Right ventricle myocardium superior (tissue), 1 donor: ENCODE results near the gene ZBTB17. TPM values are rescaled to one million over a fixed set of nuclear protein-coding genes. Genes with fewer than 3 reads are reported as not detected.

Experiments used
- total RNA-seq: library from RNA; stranded (reverse); fragmentation: NEBNext Ultra II Directional; extraction: Animal tissue kit (Norgen Biotek cat#: 25700); gene quantifications from one replicate; pipeline ENCODE4 v1.2.1, GENCODE V29; 2021
- donor health status: DM: no; HTN: yes; CAD: no; lungs with severe emphysema.

ZBTB17 gene
- total RNA-seq, 1 donor from 2014 or later, result 21.2 TPM

Other genes with a start within 250 kb of the ZBTB17 start
- 54.3 TPM for gene SLC25A34, start 239.8 kb downstream of the ZBTB17 start, total RNA-seq
- gene TMEM82, start 233.6 kb downstream of the ZBTB17 start, total RNA-seq, result not detected
- 99.1 TPM for gene FBLIM1, start 217.3 kb downstream of the ZBTB17 start, total RNA-seq
- gene UQCRHL, start 168.5 kb downstream of the ZBTB17 start, total RNA-seq, result 6.1 TPM
- gene SPEN, start 128.4 kb downstream of the ZBTB17 start, total RNA-seq, result 20.3 TPM
- 0.59 TPM for gene SRARP, start 28.1 kb upstream of the ZBTB17 start, total RNA-seq
- gene HSPB7, start 41.9 kb upstream of the ZBTB17 start, total RNA-seq, result 3,577 TPM
- 0.35 TPM for gene CLCNKA, start 45.9 kb upstream of the ZBTB17 start, total RNA-seq
- gene CLCNKB, start 67.7 kb upstream of the ZBTB17 start, total RNA-seq, result 2.5 TPM
- gene FAM131C, start 97.5 kb upstream of the ZBTB17 start, total RNA-seq, result 4.5 TPM
- 7.3 TPM for gene EPHA2, start 180.0 kb upstream of the ZBTB17 start, total RNA-seq
- 1.8 TPM for gene ARHGEF19, start 236.6 kb upstream of the ZBTB17 start, total RNA-seq